Endothelial cell of umbilical vein (primary cell): ENCODE measurements around the gene ERAL1. TPM values are rescaled to one million over a fixed set of nuclear protein-coding genes. Genes with fewer than 3 reads are reported as not detected.
A peak's percentile ranks its signal among the peaks of the same experiment; 100 is the strongest.

Experiments used
- BruUV-seq: library from RNA; stranded (reverse); fragments of 400-500 nt; replicated peaks from 2 replicates; lab custom pipeline; 2021; lab: Mats Ljungman, UMichigan
- CTCF ChIA-PET: fragments of 300-600, 350-600 bp; sonication (Branson Sonifier 250); formaldehyde crosslinking; loops from one replicate; lab custom pipeline; 2021; ENCODE audit warnings: antibody characterized with exemption, inconsistent platforms; lab: Charles Lee
- POLR2A ChIA-PET: fragments of 300-600, 350-600 bp; sonication (Branson Sonifier 250); formaldehyde crosslinking; loops from one replicate; lab custom pipeline; 2021; ENCODE audit warnings: antibody characterized with exemption, inconsistent platforms; lab: Charles Lee
- DNase-seq: peaks from one replicate; pipeline ENCODE4 v3.0.0-alpha.2; 2011; ENCODE audit warnings: low read depth, low spot score
- FAIRE-seq: peaks from 2 replicates; lab custom pipeline; 2011; peaks lifted over from hg19 to GRCh38; lab: Jason Lieb, UNC
- H2AFZ ChIP-seq: 2 replicates; pipeline ENCODE4 v1.6.0; 2012; ENCODE audit warnings: low read depth, low read length, control low read depth, inconsistent platforms
- H3K27ac ChIP-seq: 2 replicates; pipeline ENCODE4 v1.5.1; 2011; ENCODE audit warnings: low read depth, mild to moderate bottlenecking, control low read depth, low read length, moderate library complexity; ENCODE audit not compliant: insufficient read depth
- H3K27me3 ChIP-seq, 2 experiments: 2 replicates each; pipeline versions ENCODE4 v1.6.0 to v1.6.1; 2011; ENCODE audit warnings: low read length in 2 of 2, mixed read lengths in 1 of 2; ENCODE audit not compliant: control insufficient read depth in 2 of 2, insufficient read depth in 2 of 2
- H3K36me3 ChIP-seq, 2 experiments: 2 replicates in 1 of 2; 3 replicates in 1 of 2; pipeline ENCODE4 v1.5.1; 2011; ENCODE audit warnings: low read length in 2 of 2, mild to moderate bottlenecking in 1 of 2, moderate library complexity in 1 of 2; ENCODE audit not compliant: control insufficient read depth in 2 of 2, insufficient read depth in 2 of 2; ENCODE audit errors: extremely low read depth in 1 of 2
- H3K4me1 ChIP-seq: 3 replicates; pipeline ENCODE4 v1.5.1; 2011; ENCODE audit warnings: mild to moderate bottlenecking, low read length; ENCODE audit not compliant: control insufficient read depth, insufficient read depth; ENCODE audit errors: extremely low read depth
- H3K4me2 ChIP-seq: 2 replicates; pipeline ENCODE4 v1.6.1; 2011; ENCODE audit warnings: low read length, control low read depth, mixed read lengths; ENCODE audit not compliant: insufficient read depth
- H3K4me3 ChIP-seq, 3 experiments: fragments of 200-600 bp in 1 of 3; sonication (generic), shearing (Covaris generic) in 1 of 3; replicated peaks in 1 of 3; 2 replicates each; pipeline ENCODE4 v1.5.1; 2011 to 2016; ENCODE audit warnings: control low read depth in 3 of 3, low read length in 3 of 3, mild to moderate bottlenecking in 2 of 3, inconsistent platforms in 1 of 3, low read depth in 1 of 3, moderate library complexity in 1 of 3; ENCODE audit not compliant: insufficient read depth in 1 of 3
- H3K79me2 ChIP-seq: 2 replicates; pipeline ENCODE4 v1.6.0; 2012; ENCODE audit warnings: low read length, inconsistent platforms; ENCODE audit not compliant: control insufficient read depth, insufficient read depth
- H3K9ac ChIP-seq: replicated peaks from 2 replicates; pipeline ENCODE3; 2011; ENCODE audit warnings: low read length, control low read depth; ENCODE audit not compliant: insufficient read depth; ENCODE audit errors: extremely low read depth
- H3K9me1 ChIP-seq: replicated peaks from 3 replicates; pipeline ENCODE4 v1.6.0; 2011; ENCODE audit warnings: mild to moderate bottlenecking, low read length; ENCODE audit not compliant: control insufficient read depth, insufficient read depth; ENCODE audit errors: extremely low read depth
- H3K9me3 ChIP-seq: replicated peaks from 2 replicates; pipeline ENCODE4 v1.5.1; 2012; ENCODE audit warnings: low read length, inconsistent platforms; ENCODE audit not compliant: control insufficient read depth, insufficient read depth
- H4K20me1 ChIP-seq: replicated peaks from 2 replicates; pipeline ENCODE3; 2011; ENCODE audit warnings: mild to moderate bottlenecking, low read length; ENCODE audit not compliant: control insufficient read depth, insufficient read depth; ENCODE audit errors: extremely low read depth
- EZH2 ChIP-seq: IDR thresholded peaks from 2 replicates; pipeline ENCODE4 v1.6.1; 2012; ENCODE audit warnings: borderline replicate concordance, low read depth, mild to moderate bottlenecking, moderate library complexity, low read length, inconsistent platforms; ENCODE audit not compliant: severe bottlenecking
- GATA2 ChIP-seq: IDR thresholded peaks from 2 replicates; pipeline ENCODE4 v1.7.0; 2011; ENCODE audit warnings: low read depth, mild to moderate bottlenecking, moderate library complexity, mixed read lengths, low read length; ENCODE audit not compliant: insufficient read length, insufficient read depth
- JUN ChIP-seq: IDR thresholded peaks from 2 replicates; pipeline ENCODE4 v1.6.1; 2011; ENCODE audit warnings: borderline replicate concordance, low read depth; ENCODE audit not compliant: insufficient read length, insufficient read depth
- MAX ChIP-seq: IDR thresholded peaks from 2 replicates; pipeline ENCODE4 v1.6.1; 2011; ENCODE audit not compliant: insufficient read depth, insufficient read length
- MYC ChIP-seq: IDR thresholded peaks from one replicate; pipeline ENCODE4 v1.6.1; 2011; ENCODE audit warnings: mild to moderate bottlenecking, low read depth, low read length
- POLR2A ChIP-seq: IDR thresholded peaks from 2 replicates; pipeline ENCODE4 v1.6.1; 2012; ENCODE audit warnings: low read depth, mild to moderate bottlenecking, control low read depth, low read length
- POLR2AphosphoS5 ChIP-seq: IDR thresholded peaks from 2 replicates; pipeline ENCODE4 v1.6.1; 2012; ENCODE audit warnings: low read depth, mild to moderate bottlenecking, control low read depth, low read length, moderate library complexity; ENCODE audit not compliant: insufficient read depth
- dilution Hi-C: fragments of 300-500 bp; cut with MboI; formaldehyde crosslinking; loops from one replicate; pipeline ENCODE4 v1.15.0; 2019; ENCODE audit warnings: low sequenced_read_pairs; ENCODE audit not compliant: extremely low pct_ligation_motif_present
- intact Hi-C: fragments of 100-400 bp; cut with micrococcal nuclease; formaldehyde crosslinking; loops from one replicate; pipeline ENCODE4 v1.10.0; 2022
- polyA plus RNA-seq, 4 experiments: library from polyadenylated mRNA; depleted of rRNA in 3 of 4; stranded (reverse) in 3 of 4; unstranded in 1 of 4; fragments of >200 nt; gene quantifications; 2 replicates each; pipeline versions ENCODE4 v1.2.1 to v1.2.3, GENCODE V29; 2011 to 2012; ENCODE audit warnings: missing spikeins in 1 of 4
- total RNA-seq: library from RNA; stranded (reverse); gene quantifications from 2 replicates; pipeline ENCODE4 v1.2.3, GENCODE V29; 2021
- TF ChIP-seq, protein P1 (sequence below), 2 donors: IDR thresholded peaks; 1 replicate in 1 of 2; 2 replicates in 1 of 2; pipeline ENCODE4 v1.5.1; 2011; ENCODE audit warnings: low read length in 2 of 2, mild to moderate bottlenecking in 2 of 2, moderate library complexity in 2 of 2, control low read depth in 1 of 2, inconsistent platforms in 1 of 2, low read depth in 1 of 2; ENCODE audit not compliant: insufficient read depth in 1 of 2; ENCODE audit errors: extremely low read depth in 1 of 2

ERAL1 gene
- total and polyA plus RNA-seq, 2 donors (not counting 3 experiments of a cell fraction or from before 2014, with no cell fraction given) = 58.0 to 86.6 TPM

DNA sequence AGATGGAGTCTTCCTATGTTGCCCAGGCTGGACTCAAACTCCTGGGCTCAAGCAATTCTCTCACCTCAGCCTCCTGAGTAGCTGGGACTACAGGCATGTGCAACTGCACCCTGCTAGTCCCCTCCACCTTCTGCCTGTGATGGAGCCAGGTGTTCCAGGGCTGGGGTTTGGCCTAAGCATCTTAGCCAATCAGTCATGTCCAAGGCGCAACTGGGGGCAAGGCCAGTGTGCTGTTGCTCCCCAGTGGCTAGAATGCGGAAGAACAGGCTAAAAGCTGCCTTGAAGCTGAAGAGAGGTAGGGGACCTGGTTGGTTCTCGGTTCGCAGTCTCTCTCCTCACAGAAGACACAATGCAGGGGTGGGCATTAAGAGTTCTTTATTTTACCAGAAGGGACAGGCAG, 24.2 kb downstream of the ERAL1 start:
- POLR2A ChIA-PET = no interaction called here
- Histone ChIP-seq H3K9me3 (no peaks in the 10 kb centered on the region), H3K4me3 (no peak overlapping the region), H3K4me2 (no peak overlapping the region), H3K9me1 (no peaks in the 10 kb centered on the region), H3K36me3 (peaks cover 11 to 43% of the 10 kb centered on the region in 2 experiments), H3K79me2 (no peaks in the 10 kb centered on the region), H3K4me1 (no peaks in the 10 kb centered on the region), H3K9ac (no peak overlapping the region), H4K20me1 (no peaks in the 10 kb centered on the region), H3K27ac (no peak overlapping the region), H3K27me3 (no peaks in the 10 kb centered on the region), H2AFZ (no peak overlapping the region)
- BruUV-seq = no TSS peak
- dilution Hi-C loops = no loop called here
- intact Hi-C loops = loop anchor here (1.0 to 2.0 kb wide), 2 partner anchors 14 to 152 kb away; no protein-coding TSS in a partner anchor
- DNase-seq (peak; percentile 33), FAIRE-seq (no peak)
- TF ChIP-seq JUN (no peak), EZH2 (no peak), POLR2A (no peak), MAX (no peak), POLR2AphosphoS5 (no peak), GATA2 (no peak), MYC (no peak)
- TF ChIP-seq, protein P1, sequence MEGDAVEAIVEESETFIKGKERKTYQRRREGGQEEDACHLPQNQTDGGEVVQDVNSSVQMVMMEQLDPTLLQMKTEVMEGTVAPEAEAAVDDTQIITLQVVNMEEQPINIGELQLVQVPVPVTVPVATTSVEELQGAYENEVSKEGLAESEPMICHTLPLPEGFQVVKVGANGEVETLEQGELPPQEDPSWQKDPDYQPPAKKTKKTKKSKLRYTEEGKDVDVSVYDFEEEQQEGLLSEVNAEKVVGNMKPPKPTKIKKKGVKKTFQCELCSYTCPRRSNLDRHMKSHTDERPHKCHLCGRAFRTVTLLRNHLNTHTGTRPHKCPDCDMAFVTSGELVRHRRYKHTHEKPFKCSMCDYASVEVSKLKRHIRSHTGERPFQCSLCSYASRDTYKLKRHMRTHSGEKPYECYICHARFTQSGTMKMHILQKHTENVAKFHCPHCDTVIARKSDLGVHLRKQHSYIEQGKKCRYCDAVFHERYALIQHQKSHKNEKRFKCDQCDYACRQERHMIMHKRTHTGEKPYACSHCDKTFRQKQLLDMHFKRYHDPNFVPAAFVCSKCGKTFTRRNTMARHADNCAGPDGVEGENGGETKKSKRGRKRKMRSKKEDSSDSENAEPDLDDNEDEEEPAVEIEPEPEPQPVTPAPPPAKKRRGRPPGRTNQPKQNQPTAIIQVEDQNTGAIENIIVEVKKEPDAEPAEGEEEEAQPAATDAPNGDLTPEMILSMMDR (IDR thresholded peaks at IDR 0.05; ENCODE audit: extremely low read depth in 1 of 2, insufficient read depth in 1 of 2, low read depth in 1 of 2, low read length in 2 of 2) = peak; percentile 10 to 47
- CTCF ChIA-PET = interaction anchor here (0.8 to 3.0 kb wide), 11 partner anchors 9 to 152 kb away, joined by 4 to 47 read pairs (median 9); partner anchors contain the start of genes NEK8 and TLCD1
